HFF-Myc (cell line): ENCODE data around the gene DAPK2.

Experiments used
- DNase-seq: peaks from one replicate; pipeline ENCODE4 v3.0.0-alpha.2; 2011; ENCODE audit warnings: low read depth; ENCODE audit errors: extremely low read depth
- H3K4me3 ChIP-seq: replicated peaks from 2 replicates; pipeline ENCODE4 v1.5.1; 2011; ENCODE audit warnings: low read depth, mild to moderate bottlenecking, control low read depth, low read length
- CTCF ChIP-seq: IDR thresholded peaks from 2 replicates; pipeline ENCODE4 v1.5.1; 2012; ENCODE audit warnings: mild to moderate bottlenecking, low read depth, low read length, control low read depth; ENCODE audit errors: missing control alignments

The DAPK2 gene

DNA sequence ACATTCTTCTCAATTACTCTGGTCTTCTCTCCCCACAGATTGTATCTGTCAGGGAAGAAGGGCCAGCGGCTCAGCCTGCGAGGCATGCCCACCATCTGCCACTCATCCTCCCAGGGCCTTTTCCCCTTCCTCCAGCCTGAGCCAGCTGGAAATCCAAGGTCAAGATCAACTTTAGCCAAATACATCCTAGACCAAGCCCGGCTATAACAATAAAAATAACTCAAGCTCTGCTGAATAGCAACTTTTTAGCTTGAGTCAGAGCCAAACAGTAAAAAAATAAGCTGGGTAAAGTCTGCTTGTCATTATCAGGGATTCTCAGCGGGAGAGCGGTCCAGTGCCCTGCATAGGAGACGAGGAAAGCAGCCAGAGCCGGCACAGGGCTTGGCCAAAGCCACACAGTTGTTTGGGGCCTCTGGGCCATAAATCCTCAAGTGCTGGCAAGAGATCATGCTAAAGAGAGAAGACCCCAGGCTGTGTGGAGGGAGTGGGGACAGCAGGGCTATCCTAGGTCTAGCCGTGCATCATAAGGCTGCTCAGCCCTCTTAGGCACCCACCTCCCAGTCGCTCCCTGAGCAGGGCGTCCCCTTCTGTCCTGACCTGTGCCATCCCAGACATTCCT lies 136.4 kb downstream of the DAPK2 start:
- peak; percentile 21 for DNase-seq
- H3K4me3 ChIP-seq: no peak overlapping the region
- TF ChIP-seq CTCF: no peak

DNA sequence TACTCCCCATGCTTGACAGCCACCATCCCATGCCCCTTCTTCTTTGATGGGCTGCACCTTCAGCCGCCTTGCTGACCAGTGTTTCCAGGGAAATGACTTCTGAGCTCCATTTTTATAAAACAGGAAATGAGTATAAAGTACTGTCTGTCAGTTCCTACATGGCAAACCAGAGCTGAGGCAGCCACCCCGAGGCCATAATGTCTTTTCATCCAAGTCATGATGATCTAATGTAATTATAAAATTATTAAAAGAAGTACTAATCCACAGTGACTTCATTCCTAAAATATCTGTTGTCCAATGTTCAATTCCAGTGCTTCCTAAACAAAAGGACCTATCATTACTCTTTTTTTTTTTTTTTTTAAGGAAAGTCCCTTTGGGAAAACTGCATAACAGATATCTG lies 137.3 kb downstream of the DAPK2 start:
- no peak overlapping the region for H3K4me3 ChIP-seq
- no peak for TF ChIP-seq CTCF
- DNase-seq: no peak

GRCh38 chr15:63908281-63908680 lies 138.0 kb downstream of the DAPK2 start:
- no peak for DNase-seq
- TF ChIP-seq CTCF: no peak

DNA sequence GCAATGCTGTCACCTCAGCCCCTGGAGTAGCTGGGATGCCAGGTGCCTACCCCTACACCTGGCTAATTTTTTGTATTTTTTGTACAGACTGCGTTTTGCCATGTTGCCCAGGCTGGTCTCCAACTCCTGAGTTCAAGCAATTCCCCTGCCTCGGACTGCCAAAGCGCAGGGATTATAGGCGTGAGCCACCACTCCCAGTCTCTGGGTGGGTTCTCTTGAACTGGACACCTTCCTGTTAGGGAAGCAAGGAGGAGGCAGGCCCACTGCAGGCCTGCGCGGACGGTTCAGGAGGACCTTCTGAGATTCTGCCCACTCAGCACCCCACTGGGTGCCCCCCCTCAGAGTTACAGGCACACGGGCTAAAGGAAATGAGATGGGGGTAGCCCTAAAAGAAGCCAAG lies 138.8 kb downstream of the DAPK2 start:
- H3K4me3 ChIP-seq: no peak overlapping the region
- no peak for TF ChIP-seq CTCF
- no peak for DNase-seq

More at GRCh38 chr15:63908281-63908680, 138.0 kb downstream of the DAPK2 start:
- no peak overlapping the region for H3K4me3 ChIP-seq

DNA sequence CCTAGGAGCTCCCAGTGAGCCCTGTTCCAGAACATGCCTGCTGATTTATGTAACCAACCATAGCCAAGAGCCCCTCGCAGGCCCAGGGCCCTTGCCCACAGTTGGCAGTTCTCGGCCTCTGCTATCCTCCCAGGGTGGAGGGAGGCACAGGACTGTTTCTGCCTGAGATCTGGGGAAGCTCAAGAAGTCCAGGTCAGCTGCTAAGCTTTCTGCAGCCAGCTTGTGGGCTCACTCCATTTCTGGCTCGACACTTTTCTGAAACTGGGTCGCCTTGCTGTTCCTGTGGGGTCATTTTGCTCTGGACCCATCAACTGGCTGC lies 140.1 kb downstream of the DAPK2 start:
- TF ChIP-seq CTCF: no peak
- no peak for DNase-seq
- no peak overlapping the region for H3K4me3 ChIP-seq

DNA sequence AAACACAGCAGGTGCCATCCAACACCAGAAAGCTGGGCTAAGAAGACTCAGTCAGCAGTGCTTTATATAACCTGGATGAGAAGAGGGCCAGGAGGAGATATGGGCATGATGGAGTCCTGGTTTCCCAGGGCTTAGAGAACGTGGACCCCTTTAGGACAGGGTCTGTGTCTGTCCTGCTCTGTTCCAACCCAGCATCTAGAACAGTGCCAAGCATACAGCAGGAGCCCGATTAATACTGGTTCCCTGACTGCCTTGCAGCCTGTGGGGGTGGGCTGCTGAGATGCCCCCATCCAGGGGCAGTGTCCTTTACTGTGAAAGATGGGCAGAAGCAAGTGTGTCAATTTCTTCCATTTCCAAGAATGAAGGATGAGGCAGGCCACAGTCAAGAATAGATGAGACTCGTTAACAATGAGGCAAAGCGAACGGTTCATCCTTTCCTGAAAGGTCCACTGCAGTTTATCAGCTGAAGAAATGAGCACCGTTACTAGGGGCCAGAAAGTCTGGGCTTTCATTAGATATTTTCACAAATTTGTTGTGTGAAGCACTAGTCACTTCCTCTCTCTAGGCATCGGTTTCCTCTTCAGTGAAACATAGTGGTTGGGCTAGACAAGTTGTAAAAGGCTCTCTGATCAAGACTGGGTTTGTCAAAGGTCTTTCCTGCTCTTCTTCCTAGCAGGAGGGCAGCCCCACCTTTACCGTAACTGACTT lies 140.6 kb downstream of the DAPK2 start:
- no peak for DNase-seq
- H3K4me3 ChIP-seq: no peak overlapping the region
- no peak for TF ChIP-seq CTCF
